GM13976 (cell line): ENCODE results near the gene CAV3.

Source experiments
- DNase-seq: peaks from one replicate; pipeline ENCODE4 v3.0.0; 2012; ENCODE audit warnings: low spot score
- CTCF ChIP-seq: IDR thresholded peaks from 2 replicates; pipeline ENCODE4 v1.5.1; 2012; ENCODE audit warnings: borderline replicate concordance, mild to moderate bottlenecking; ENCODE audit not compliant: insufficient read depth; ENCODE audit errors: extremely low read depth, missing control alignments, control extremely low read depth
- in situ Hi-C: fragments of 300-500 bp; cut with MboI; formaldehyde crosslinking; loops from one replicate; pipeline ENCODE4 v1.12.0; 2022; ENCODE audit warnings: low sequenced_read_pairs, mixed read lengths, inconsistent platforms; ENCODE audit not compliant: unreplicated experiment

CAV3 gene

GRCh38 chr3:8724108-8724752, 9.4 kb upstream of the CAV3 start:
- in situ Hi-C loops: no loop called here

GRCh38 chr3:8727605-8728512, 5.7 kb upstream of the CAV3 start:
- TF ChIP-seq CTCF: no peak
- no peak for DNase-seq
- in situ Hi-C loops: no loop called here

More at GRCh38 chr3:8724108-8724752, 9.4 kb upstream of the CAV3 start:
- TF ChIP-seq CTCF: no peak
- DNase-seq: no peak

GRCh38 chr3:8729479-8729878, 4.1 kb upstream of the CAV3 start:
- TF ChIP-seq CTCF: no peak
- in situ Hi-C loops: no loop called here
- DNase-seq: no peak

GRCh38 chr3:8730656-8731055, 2.9 kb upstream of the CAV3 start:
- in situ Hi-C loops: no loop called here
- DNase-seq: no peak
- TF ChIP-seq CTCF: no peak

GRCh38 chr3:8732413-8732812, 1.2 kb upstream of the CAV3 start:
- in situ Hi-C loops: no loop called here
- DNase-seq: no peak
- no peak for TF ChIP-seq CTCF

GRCh38 chr3:8734137-8734878, 706 bp downstream of the CAV3 start:
- no peak for TF ChIP-seq CTCF
- DNase-seq: no peak
- in situ Hi-C loops: no loop called here
